K562 (cell line): ENCODE results near the gene LIN28B. TPM values are rescaled to one million over a fixed set of nuclear protein-coding genes. Genes with fewer than 3 reads are reported as not detected.

ENCODE experiments used
- ATAC-seq: fragments of 200-7000 bp; cut with Tn5 transposase; 3 replicates; pipeline ENCODE4 v1.9.1; 2020; ENCODE audit warnings: moderate library complexity
- BruUV-seq: library from RNA; stranded (reverse); fragments of 400-500 nt; replicated peaks from 2 replicates; lab custom pipeline; 2021; lab: Mats Ljungman, UMichigan
- CTCF ChIA-PET: fragments of 300-600 bp; formaldehyde crosslinking; extraction: SDS; loops from one replicate; lab custom pipeline; 2021; ENCODE audit warnings: low intra/inter-chr PET ratio; lab: Yijun Ruan, JAX
- POLR2A ChIA-PET: fragments of 300-600, 350-650 bp; sonication (Branson Sonifier 250); formaldehyde crosslinking; extraction: SDS; loops from one replicate; lab custom pipeline; 2021; ENCODE audit warnings: antibody characterized with exemption, inconsistent platforms; lab: Yijun Ruan, JAX
- DNase-seq, 4 experiments: peaks; one replicate each; pipeline versions ENCODE4 v3.0.0 to v3.0.0-alpha.2; 2011 to 2018; ENCODE audit warnings: low spot score in 3 of 4, mixed read lengths in 3 of 4; ENCODE audit errors: extremely low read depth in 1 of 4
- FAIRE-seq: peaks from 2 replicates; lab custom pipeline; 2011; peaks lifted over from hg19 to GRCh38; lab: Jason Lieb, UNC
- H2AFZ ChIP-seq: 2 replicates; pipeline ENCODE4 v1.6.0; 2011; ENCODE audit warnings: low read depth, low read length, control low read depth, inconsistent platforms
- H3K27ac ChIP-seq: fragments of 200-600 bp; 3 replicates; pipeline ENCODE4 v1.8.0; 2011; ENCODE audit warnings: low read depth, mild to moderate bottlenecking, control low read depth, inconsistent platforms, low read length, moderate library complexity, mixed read lengths; ENCODE audit errors: extremely low read depth
- H3K27me3 ChIP-seq, 2 experiments: fragments of 300-600 bp in 1 of 2; 2 replicates in 1 of 2; 3 replicates in 1 of 2; pipeline versions ENCODE4 v1.6.0 to v1.8.0; 2011; ENCODE audit warnings: inconsistent platforms in 2 of 2, low read length in 2 of 2, mild to moderate bottlenecking in 1 of 2, mixed read lengths in 1 of 2, moderate library complexity in 1 of 2; ENCODE audit not compliant: control insufficient read depth in 2 of 2, insufficient read depth in 2 of 2
- H3K36me3 ChIP-seq: fragments of 300-600 bp; 3 replicates; pipeline ENCODE4 v1.8.0; 2011; ENCODE audit warnings: mild to moderate bottlenecking, low read length, inconsistent platforms; ENCODE audit not compliant: control insufficient read depth, insufficient read depth
- H3K4me1 ChIP-seq, 2 experiments: fragments of 200-600 bp in 1 of 2; replicated peaks in 1 of 2; 2 replicates in 1 of 2; 3 replicates in 1 of 2; pipeline versions ENCODE4 v1.5.1 to v1.8.0; 2011; ENCODE audit warnings: inconsistent platforms in 2 of 2, low read length in 2 of 2, mild to moderate bottlenecking in 1 of 2, mixed read lengths in 1 of 2, moderate library complexity in 1 of 2; ENCODE audit not compliant: control insufficient read depth in 2 of 2, insufficient read depth in 2 of 2
- H3K4me2 ChIP-seq: 2 replicates; pipeline ENCODE4 v1.6.1; 2011; ENCODE audit warnings: low read length, control low read depth, inconsistent platforms, mixed read lengths; ENCODE audit not compliant: insufficient read depth
- H3K4me3 ChIP-seq: fragments of 200-600 bp; sonication (generic), shearing (Covaris generic); 2 replicates; pipeline ENCODE4 v1.5.1; 2016; ENCODE audit warnings: control low read depth, inconsistent platforms
- H3K79me2 ChIP-seq: fragments of 200-600 bp; 3 replicates; pipeline ENCODE4 v1.8.0; 2011; ENCODE audit warnings: low read length, inconsistent platforms; ENCODE audit not compliant: control insufficient read depth, insufficient read depth
- H3K9ac ChIP-seq, 2 experiments: 2 replicates each; pipeline versions ENCODE4 v1.6.0 to v1.6.1; 2011; ENCODE audit warnings: low read depth in 2 of 2, low read length in 2 of 2, control low read depth in 1 of 2, inconsistent platforms in 1 of 2, mild to moderate bottlenecking in 1 of 2, mixed read lengths in 1 of 2; ENCODE audit not compliant: insufficient read depth in 1 of 2
- H3K9me1 ChIP-seq: one replicate; pipeline ENCODE4 v1.6.0; 2011; ENCODE audit warnings: inconsistent platforms, mild to moderate bottlenecking, low read length, moderate library complexity; ENCODE audit not compliant: control insufficient read depth, insufficient read depth
- H3K9me3 ChIP-seq: replicated peaks from 2 replicates; pipeline ENCODE4 v1.5.1; 2011; ENCODE audit warnings: low read depth, low read length, inconsistent platforms; ENCODE audit not compliant: control insufficient read depth, insufficient read depth
- H4K20me1 ChIP-seq: replicated peaks from 2 replicates; pipeline ENCODE4 v1.6.1; 2011; ENCODE audit warnings: low read length, inconsistent platforms, mixed read lengths; ENCODE audit not compliant: control insufficient read depth, insufficient read depth
- CHAMP1 ChIP-seq: fragments of 450-650 bp; IDR thresholded peaks from 2 replicates; pipeline ENCODE4 v1.6.1; 2016; ENCODE audit warnings: mild to moderate bottlenecking
- CLOCK ChIP-seq: fragments of 250-450 bp; sonication (Bioruptor Pico); IDR thresholded peaks from 2 replicates; pipeline ENCODE4 v1.4.0; 2020; ENCODE audit warnings: mild to moderate bottlenecking, moderate library complexity, borderline replicate concordance
- DNMT1 ChIP-seq: fragments of 450-650 bp; IDR thresholded peaks from 2 replicates; pipeline ENCODE4 v1.6.1; 2016; ENCODE audit warnings: antibody characterized with exemption, mild to moderate bottlenecking
- ILK ChIP-seq: fragments of 450-650 bp; IDR thresholded peaks from 2 replicates; pipeline ENCODE4 v1.6.1; 2016; ENCODE audit warnings: missing genetic modification characterization, low read depth, mild to moderate bottlenecking, missing compliant biosample characterization, moderate library complexity, borderline replicate concordance
- MAFF ChIP-seq: IDR thresholded peaks from 2 replicates; pipeline ENCODE4 v1.6.1; 2012; ENCODE audit warnings: low read length, improper control_type of control experiment
- MLLT1 ChIP-seq, 2 experiments: fragments of 450-650 bp; IDR thresholded peaks; 2 replicates each; pipeline ENCODE4 v1.6.1; 2016
- NFIX ChIP-seq: fragments of 250-450 bp; sonication (Bioruptor Pico); IDR thresholded peaks from 2 replicates; pipeline ENCODE4 v1.4.0; 2020; ENCODE audit warnings: low read depth, mild to moderate bottlenecking, moderate library complexity
- PTRF ChIP-seq: fragments of 450-650 bp; IDR thresholded peaks from 2 replicates; pipeline ENCODE4 v1.6.1; 2016; ENCODE audit warnings: mild to moderate bottlenecking, missing genetic modification characterization, missing compliant biosample characterization
- RBM39 ChIP-seq: fragments of 200-400 bp; formaldehyde crosslinking; optimal IDR thresholded peaks from 2 replicates; pipeline ENCODE3; 2018; ENCODE audit warnings: low read depth, low read length
- RCOR1 ChIP-seq, 2 experiments: IDR thresholded peaks; 2 replicates each; pipeline ENCODE4 v1.6.1; 2012; ENCODE audit warnings: low read depth in 2 of 2, low read length in 2 of 2, borderline replicate concordance in 1 of 2, improper control_type of control experiment in 1 of 2
- ZFP36 ChIP-seq: fragments of 150-350 bp; IDR thresholded peaks from 2 replicates; pipeline ENCODE4 v1.6.1; 2018; ENCODE audit warnings: low read length, low read depth; ENCODE audit not compliant: partially characterized antibody
- ZNF444 ChIP-seq: fragments of 250-450 bp; sonication (Bioruptor Pico); IDR thresholded peaks from 2 replicates; pipeline ENCODE4 v1.4.0; 2020; ENCODE audit warnings: mild to moderate bottlenecking, moderate library complexity
- WGBS: fragments of 100-300 bp; shearing (Covaris generic); methylation state at CpG from one replicate; pipeline ENCODE4 v1.1.6; 2016; ENCODE audit warnings: low coverage, mixed read lengths; ENCODE audit not compliant: insufficient coverage; ENCODE audit errors: missing lambda C conversion rate; 5-methylcytosine and 5-hydroxymethylcytosine counted together
- in situ Hi-C: fragments of 300-500 bp; cut with MboI; formaldehyde crosslinking; loops from 4 replicates; pipeline ENCODE4 v1.15.0; 2018; ENCODE audit warnings: inconsistent platforms, mixed read lengths
- intact Hi-C: fragments of 100-400 bp; cut with micrococcal nuclease; formaldehyde crosslinking; loops from 2 replicates; pipeline ENCODE4 v1.14.2; 2022
- polyA plus RNA-seq, 8 experiments: library from polyadenylated mRNA; depleted of rRNA in 4 of 8; stranded (reverse) in 5 of 8; unstranded in 3 of 8; fragments of >200 nt; fragmentation: Nextera tagmentation in 2 of 8; fragmentation: Illumina TruSeq in 1 of 8; extraction: Ambion mirVana in 2 of 8; extraction: Trizol in 1 of 8; gene quantifications; 2 replicates each; pipeline versions ENCODE4 v1.2.1 to v1.2.3, GENCODE V29; 2011 to 2014; ENCODE audit warnings: inconsistent platforms in 1 of 8, missing spikeins in 1 of 8
- total RNA-seq, 7 experiments: library from RNA; depleted of rRNA in 6 of 7; stranded (reverse); fragments of >200 nt in 6 of 7; fragmentation: Illumina TruSeq in 2 of 7; extraction: Trizol in 2 of 7; gene quantifications; 2 replicates each; pipeline versions ENCODE4 v1.2.1 to v1.2.3, GENCODE V29; 2011 to 2021; ENCODE audit warnings: low replicate concordance in 1 of 7

The LIN28B gene
- total and polyA plus RNA-seq, 9 of the 15 experiments (the other 6 are each of a cell fraction or from before 2014, with no cell fraction given) = 20.9 to 77.3 (median 42.1) TPM

- TF ChIP-seq CLOCK (CRISPR knock-in tag) = no peak
- 0 out of 4 replicates have a peak, but pooled peaks of 1 of the 2 experiments have one; percentile 4 for TF ChIP-seq RCOR1 (IDR thresholded peaks at IDR 0.05; ENCODE audit: borderline replicate concordance in 1 of 2, low read depth in 2 of 2, low read length in 2 of 2)
- TF ChIP-seq PTRF (tag) = no peak
- no peak for TF ChIP-seq MAFF
These were observed 1.4 kb upstream of the LIN28B start (continued) for GRCh38 chr6:104955491-104955890.

GRCh38 chr6:104955927-104956730, 778 bp upstream of the LIN28B start:
- WGBS = 1% methylated on average over 15 of the region's 16 CpGs
- H4K20me1 ChIP-seq = no peaks in the 10 kb centered on the region
- no TSS peak for BruUV-seq
- TF ChIP-seq RBM39 (no peak), MLLT1 (IDR thresholded peaks at IDR 0.05) (peak; percentile 72 to 89; a peak in 3 of 4 replicates), ZFP36 (no peak), DNMT1 (no peak), ILK (tag) (no peak), ZNF444 (CRISPR knock-in tag) (peak; percentile 55; the same call in 1 of the 2 replicates), NFIX (CRISPR knock-in tag) (no peak), CHAMP1 (peak; percentile 36)

More at GRCh38 chr6:104955927-104956730, 778 bp upstream of the LIN28B start:
- in situ Hi-C loops (no loop called here), intact Hi-C loops (loop anchor here (2.0 to 5.0 kb wide), 3 partner anchors 17 to 446 kb away; partner anchors contain the start of gene PREP)
- H3K27me3 ChIP-seq = no peaks in the 10 kb centered on the region
- H3K36me3 ChIP-seq = peaks cover 3% of the 10 kb centered on the region; the same call in 1 of the 3 replicates
- ATAC-seq = peak; percentile 41
- POLR2A ChIA-PET = interaction anchor here (0.6 to 6.2 kb wide), 7 partner anchors 9 to 224 kb away, joined by 3 to 67 read pairs (median 4); no protein-coding TSS in a partner anchor
- no peaks in the 10 kb centered on the region for H3K9me1 ChIP-seq
- H3K4me1 ChIP-seq = peaks cover 6 to 8% of the 10 kb centered on the region in 2 experiments; a peak in 4 of 5 replicates
- no peaks in the 10 kb centered on the region for H3K9me3 ChIP-seq
- CTCF ChIA-PET = no interaction called here
- peak overlapping the region; percentile 47 to 97 for H3K9ac ChIP-seq
- H3K79me2 ChIP-seq = peaks cover 62% of the 10 kb centered on the region
- FAIRE-seq = peak; percentile 85
- H3K4me3 ChIP-seq = peak overlapping the region; percentile 56
- H2AFZ ChIP-seq = peak overlapping the region; percentile 80
- H3K4me2 ChIP-seq = peak overlapping the region; percentile 83
- peak overlapping the region; percentile 98 for H3K27ac ChIP-seq
- peak; percentile 77 to 94 (median 80) for DNase-seq
